Stimulated activated CD8-positive, alpha-beta memory T cell treated with anti-CD3 and anti-CD28 coated beads, Interleukin-12 subunit alpha, Interleukin-12 subunit beta, amount 100 ng/mL, for 24 hours (primary cell): ENCODE measurements around the gene IQSEC1.
"Not testable (repeated sequence)": the region's sequence is repeated elsewhere in the genome, so short reads cannot be mapped to it uniquely, and the experiment has no call there.

Experiments
- DNase-seq: peaks from one replicate; pipeline ENCODE4 v3.0.0-alpha.2; 2020; ENCODE audit errors: extremely low read depth

Gene IQSEC1

DNA sequence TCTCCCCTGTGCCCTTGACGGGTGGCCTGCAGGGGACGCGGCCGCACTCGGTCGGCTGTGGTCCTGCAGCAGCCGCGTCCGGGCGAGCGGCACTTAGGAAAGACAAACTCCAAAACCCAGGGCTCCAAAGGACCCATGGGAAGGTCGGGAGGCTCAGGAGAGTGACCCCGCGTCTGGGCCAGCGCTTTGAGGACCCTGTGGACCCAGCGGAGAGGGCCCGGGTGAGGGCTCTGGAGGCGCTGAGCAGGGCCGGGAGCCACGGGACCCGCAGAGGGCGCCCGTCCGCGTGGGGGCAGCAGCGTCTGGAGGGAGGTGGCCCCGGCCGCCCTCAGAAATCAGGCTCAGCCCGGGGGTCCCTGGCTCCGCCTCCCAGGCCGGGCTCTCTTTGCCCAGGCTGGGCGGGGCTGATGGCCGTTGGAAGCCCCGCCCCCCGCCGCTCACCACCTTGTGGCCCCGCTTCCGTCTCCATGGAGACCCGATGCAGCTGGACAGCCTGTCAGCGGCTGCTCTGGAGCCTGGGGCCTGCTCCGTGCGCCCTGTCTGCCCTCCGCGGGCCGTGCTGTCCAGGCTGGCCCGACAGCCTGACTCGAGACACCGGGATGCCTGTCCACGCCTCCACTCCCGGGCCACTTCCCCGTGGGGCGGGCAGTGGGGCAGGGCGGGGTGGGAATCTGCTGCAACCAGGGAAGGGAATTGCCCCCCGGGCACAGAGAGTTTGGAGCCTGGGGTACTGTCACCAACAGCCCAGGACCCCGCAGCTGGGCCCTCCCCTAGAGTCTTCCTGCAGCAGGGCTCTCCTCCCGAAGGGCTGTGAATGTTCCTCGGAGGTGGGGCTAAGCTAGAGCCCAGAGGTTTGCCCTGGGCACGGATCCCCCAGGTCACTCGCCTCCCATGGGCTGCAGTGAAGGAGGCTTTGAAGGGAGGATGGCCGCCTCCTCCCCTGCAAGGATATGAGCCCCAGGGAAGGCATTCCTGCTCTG is 197.1 kb downstream of the IQSEC1 start:
- no peak for DNase-seq

DNA sequence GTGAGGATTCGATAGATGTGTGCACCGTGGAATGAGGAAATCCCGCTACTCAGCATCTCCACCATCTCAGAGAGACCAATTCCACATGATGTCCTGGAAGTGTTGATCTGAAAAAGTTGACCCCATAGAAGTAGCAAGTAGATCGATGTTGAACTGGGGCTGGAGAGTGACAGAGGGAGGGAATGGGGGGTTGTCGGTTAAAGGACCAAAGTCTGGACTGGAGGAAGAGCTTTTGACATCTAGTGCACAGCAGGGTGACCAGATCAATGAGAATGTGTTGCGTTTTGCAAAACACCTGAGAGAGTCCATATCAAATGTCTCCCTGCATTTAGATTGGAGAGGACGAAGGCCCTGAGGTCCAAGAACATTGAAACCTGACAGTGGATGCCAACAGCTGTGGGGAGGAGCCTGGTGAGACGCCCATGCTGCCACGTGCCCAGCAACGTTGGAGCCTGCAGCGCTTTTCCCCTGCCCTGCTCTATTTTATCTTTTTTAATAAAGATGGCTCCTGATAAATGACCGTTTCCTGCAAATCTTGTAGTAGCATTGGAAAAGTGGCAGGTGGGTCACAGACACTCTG is 201.7 kb downstream of the IQSEC1 start:
- DNase-seq = no peak

DNA sequence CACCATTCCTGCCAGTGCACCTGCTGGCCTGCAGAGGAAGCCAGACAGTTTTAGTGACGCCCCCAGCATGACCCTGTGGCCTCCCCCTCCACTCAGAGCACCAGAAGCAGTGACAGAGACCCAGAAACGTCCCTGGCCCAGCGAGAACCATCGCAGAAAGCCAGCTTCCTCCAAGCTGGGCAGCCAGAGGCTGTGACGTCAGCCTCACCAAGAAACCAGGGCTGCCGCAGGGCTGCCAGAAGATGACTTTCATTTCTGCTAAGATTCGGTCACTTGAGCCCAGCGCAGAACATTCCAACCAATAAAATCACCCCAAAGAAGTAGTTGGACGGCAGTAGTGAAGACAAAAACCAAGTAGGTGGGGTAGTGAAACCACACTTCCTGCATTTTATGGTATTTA is 202.3 kb downstream of the IQSEC1 start:
- DNase-seq = no peak

DNA sequence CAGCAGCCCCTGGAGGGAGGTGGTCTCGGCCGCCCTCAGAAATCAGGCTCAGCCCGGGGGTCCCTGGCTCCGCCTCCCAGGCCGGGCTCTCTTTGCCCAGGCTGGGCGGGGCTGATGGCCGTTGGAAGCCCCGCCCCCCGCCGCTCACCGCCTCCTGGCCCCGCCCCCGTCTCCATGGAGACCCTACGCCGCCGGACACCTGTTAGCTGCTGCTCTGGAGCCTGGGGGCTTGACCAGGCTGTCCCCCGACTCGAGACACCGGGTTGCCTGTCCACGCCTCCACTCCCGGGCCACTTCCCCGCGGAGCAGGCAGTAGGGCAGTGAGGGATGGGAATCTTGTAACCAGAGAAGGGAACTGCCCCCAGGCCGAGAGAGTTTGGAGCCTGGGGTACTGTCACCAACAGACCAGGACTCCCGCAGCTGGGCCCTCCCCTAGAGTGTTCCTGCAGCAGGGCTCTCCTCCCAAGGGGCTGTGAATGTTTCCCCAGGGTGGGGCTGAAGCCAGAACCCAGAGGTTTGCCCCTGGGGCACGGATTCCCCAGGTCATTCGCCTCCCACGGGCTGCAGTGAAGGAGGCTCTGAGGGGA is 204.1 kb downstream of the IQSEC1 start:
- DNase-seq = no peak

DNA sequence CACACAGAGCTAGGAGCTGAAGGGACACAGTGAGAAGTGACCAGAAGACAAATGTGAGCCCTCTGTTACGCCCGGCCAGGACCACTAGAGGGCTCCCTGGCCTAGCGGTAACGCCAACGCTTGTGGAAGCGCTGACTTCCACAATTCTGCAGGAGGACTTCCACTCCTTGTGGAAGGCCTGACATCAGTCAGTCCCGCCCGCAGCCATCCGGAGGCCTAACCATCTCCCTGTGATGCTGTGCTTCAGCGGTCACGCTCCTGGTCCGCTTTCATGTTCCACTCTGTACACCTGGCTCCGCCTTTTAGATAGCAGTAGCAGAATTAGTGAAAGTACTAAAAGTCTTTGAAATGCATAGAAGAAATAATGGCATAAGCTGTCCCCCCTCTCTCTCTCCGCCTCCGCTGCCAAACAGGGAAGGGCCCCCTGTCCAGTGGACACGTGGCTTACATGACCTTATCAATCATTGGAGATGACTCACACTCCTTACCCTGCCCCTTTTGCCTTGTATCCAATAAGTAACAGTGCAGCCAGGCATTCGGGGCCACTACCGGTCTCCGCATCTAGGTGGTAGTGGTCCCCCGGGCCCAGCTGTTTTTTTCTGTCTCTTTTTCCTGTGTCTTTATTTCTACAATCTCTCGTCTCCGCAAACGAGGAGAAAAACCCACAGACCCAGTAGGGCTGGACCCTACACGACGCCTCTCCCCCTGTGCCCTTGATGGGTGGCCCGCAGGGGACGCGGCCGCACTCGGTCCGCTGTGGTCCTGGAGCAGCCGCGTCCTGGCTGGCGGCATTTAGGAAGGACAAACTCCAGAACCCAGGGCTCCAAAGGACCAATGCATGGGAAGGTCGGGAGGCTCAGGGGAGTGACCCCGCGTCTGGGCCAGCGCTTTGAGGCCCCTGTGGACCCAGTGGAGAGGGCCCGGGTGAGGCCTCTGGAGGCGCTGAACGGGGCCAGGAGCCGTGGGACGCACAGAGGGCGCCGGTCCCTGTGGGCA is 204.9 kb downstream of the IQSEC1 start:
- peak; percentile 32 for DNase-seq

DNA sequence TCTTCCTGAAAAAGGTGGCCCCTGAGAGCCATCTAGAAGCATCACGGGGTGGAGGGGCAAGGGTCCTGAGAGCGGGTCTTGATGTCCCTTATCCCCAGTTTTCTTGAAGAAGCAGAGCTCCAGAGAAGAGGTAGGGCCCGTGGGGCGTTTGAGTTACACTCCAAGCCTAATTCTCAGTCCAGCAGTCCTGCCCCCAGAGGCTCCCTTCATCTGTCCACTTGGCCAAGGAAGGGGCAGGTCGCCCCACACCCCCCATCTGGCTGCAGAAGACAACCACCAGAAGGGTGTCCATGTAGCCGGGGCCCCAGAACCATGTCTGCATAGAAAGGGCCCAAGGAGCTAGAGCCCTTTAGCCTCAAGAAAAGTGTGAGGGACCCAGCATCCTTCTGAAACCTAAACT is 206.4 kb downstream of the IQSEC1 start:
- DNase-seq = no peak

DNA sequence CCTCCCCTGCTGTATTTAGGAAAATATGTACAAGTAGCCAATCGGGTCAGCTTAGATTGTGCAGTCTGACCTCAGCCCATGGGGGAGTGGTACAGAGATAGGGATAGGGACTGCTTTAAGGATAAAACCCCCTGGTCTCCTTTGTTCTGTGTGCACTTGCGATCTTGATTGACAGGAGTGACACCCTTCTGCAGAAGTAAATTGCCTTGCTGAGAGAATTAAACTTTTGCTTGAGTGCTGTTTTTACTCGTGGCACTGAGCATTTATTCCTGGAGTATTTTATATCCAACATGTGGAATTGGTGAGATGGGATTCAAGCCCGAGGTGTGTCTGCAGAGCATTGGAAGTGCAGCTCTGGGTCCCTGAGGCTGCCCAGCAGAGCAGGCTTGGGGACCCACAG is 208.0 kb downstream of the IQSEC1 start:
- DNase-seq = no peak

DNA sequence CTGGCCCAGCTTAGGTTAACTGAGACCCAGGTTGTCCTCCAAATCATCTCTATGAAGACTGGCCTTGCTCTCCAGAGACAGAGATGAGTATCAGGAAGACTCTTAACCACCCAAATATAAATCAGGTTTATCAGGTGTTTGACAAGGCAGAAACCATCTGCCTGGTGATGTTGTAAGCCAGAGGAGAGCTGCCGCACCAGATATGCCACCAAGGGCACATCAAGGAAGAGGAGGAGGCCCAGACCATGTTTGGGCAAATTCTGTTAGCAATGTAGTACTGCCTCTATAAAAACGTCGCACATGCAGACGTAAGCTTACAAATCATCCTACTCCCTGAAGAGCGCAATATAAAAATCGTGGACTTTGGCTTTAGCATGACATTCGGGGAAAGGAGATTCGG is 210.8 kb downstream of the IQSEC1 start:
- no peak for DNase-seq

DNA sequence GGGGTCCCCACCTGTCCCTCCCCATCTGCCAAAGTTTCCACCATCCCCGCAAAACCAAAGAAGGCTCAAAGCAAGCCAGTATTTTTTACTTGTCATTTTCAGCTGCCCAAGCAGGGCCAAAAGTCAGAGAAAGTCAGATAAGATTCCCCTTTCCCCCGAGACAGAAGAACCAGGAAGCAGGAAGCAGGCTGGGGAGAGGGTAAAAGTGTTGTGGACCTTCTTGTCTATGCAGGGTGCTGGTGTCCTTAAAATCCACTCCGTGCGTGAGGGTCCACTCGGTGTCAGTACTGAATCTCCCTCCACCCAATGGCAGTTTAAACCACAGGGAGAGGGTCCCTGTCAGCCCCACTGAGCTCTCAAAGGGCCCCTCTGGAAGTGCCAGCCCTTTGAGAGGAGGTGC is 211.6 kb downstream of the IQSEC1 start:
- no peak for DNase-seq

DNA sequence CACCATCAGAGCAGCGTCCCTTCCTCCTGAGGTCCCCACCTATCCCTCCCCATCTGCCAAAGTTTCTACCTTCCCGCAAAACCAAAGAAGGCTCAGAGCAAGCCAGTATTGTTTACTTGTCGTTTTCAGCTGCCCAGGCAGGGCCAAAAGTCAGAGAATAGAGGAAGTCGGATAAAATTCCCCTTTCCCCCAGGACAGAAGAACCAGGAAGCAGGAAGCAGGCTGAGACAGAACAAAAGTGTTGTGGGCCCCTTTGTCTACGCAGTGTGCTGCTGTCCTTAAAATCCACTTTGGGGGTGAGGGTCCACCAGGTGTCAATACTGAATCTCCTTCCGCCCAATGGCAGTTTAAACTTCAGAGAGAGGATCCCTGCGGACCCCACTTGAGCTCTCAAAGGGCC is 213.4 kb downstream of the IQSEC1 start:
- DNase-seq = no peak

DNA sequence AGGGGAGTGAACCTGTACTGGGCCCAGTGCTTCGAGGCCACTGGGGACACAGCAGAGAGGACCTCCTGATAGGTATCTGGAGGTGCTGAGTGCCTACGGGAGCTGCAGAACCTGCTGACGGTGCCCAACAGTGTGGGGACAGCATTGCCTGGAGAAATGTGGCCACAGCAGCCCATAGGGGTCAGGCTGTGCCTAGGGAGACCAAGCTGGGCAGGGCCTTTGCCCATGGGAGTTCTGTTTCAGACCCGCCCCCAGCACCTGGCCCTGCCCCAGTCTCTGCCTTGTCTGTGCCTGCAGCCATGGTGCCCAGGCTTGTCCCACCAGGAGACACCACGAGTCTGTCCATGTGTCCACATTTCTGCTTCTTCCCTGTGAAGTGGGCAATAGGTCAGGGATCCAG is 216.6 kb downstream of the IQSEC1 start:
- no peak for DNase-seq

DNA sequence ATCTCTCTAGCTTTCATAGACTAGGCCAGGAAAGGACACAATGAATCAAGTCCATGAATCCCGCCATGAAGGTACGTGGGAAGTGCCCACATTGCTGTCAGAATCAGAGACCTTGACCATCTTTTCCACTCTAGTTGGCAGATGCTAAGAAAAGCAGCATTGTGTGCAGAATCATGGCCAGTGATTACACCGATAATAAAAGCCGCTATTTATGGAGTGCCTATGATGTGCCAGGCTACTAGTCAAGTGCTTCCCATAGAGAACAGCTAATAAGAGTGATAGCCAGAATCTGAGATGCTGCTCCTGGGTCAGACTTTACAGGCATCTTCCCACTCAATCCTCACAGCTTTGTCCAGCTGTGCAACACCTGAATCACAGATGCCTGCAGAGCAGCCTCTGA is 218.7 kb downstream of the IQSEC1 start:
- DNase-seq = no peak

DNA sequence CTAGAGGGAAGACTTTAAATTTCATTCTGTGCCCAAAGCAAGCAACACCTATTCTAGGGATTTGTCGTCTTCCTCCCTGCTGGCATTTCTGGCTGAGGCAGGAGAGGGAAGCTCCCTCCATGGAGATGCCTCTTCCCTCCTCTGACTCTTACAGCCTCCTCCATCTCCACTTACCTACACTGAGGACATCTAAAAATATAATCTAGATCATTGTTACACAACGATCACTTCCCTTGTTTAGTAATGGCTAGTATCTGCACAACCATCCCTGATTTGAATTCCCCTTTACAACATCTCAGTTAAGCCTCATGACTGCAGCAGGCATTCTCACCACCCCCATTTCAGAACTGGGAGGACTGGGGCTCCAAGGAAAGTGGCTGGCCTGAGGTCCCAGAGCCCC is 219.4 kb downstream of the IQSEC1 start:
- not testable (repeated sequence) for DNase-seq

DNA sequence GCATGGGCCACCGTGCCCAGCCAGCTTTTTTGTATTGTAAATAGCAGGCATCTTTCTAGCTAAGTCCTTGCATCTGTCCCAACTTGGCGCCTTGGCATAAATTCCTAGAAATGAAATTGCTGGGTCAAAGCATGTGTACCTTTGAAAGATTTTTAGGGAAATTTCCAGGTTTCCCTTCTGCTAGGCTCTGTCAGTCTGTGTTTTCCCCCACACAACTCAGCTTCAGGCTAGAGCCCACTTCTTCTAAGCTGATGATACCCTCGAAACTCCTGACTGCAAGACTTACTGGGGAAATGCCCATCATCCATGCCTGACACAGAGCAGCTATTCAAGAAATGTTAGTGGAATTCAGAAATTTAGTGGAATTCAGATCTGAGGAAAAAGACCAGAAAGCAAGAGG is 221.0 kb downstream of the IQSEC1 start:
- DNase-seq = no peak
